ENCODE results near the gene DUSP8.

DUSP8 gene

DNA sequence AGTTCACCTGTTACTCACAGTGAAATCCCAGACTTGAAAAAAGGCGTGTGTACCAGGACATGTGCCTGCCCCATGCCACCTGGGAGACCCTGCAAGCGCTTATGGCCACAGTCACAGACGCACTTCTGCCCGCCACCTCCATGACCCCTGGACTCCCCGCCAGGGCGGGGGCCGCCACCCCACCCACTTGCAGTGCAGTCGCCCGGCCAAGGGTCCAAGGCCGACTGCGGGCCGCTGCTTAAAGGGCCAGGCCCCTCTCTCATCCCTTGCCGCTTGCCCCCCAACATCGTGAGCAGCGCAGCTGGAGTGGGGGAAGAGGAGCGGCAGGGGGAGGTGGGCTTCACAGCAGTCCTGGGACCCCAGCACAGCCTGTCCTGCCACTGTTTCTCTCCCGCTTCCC lies 10.8 kb downstream of the DUSP8 start:
- H3K9me3 ChIP-seq (ENCODE audit: insufficient read depth, low read length) = no peaks in the 10 kb centered on the region
- no peaks in the 10 kb centered on the region for H4K20me1 ChIP-seq (ENCODE audit: low read depth, low read length)
- H3K36me3 ChIP-seq (ENCODE audit: low read length) = no peaks in the 10 kb centered on the region
- TF ChIP-seq EZH2phosphoT487 (conservative IDR thresholded peaks at IDR 0.05; ENCODE audit: low read length) = no peak
- TF ChIP-seq, protein P1, sequence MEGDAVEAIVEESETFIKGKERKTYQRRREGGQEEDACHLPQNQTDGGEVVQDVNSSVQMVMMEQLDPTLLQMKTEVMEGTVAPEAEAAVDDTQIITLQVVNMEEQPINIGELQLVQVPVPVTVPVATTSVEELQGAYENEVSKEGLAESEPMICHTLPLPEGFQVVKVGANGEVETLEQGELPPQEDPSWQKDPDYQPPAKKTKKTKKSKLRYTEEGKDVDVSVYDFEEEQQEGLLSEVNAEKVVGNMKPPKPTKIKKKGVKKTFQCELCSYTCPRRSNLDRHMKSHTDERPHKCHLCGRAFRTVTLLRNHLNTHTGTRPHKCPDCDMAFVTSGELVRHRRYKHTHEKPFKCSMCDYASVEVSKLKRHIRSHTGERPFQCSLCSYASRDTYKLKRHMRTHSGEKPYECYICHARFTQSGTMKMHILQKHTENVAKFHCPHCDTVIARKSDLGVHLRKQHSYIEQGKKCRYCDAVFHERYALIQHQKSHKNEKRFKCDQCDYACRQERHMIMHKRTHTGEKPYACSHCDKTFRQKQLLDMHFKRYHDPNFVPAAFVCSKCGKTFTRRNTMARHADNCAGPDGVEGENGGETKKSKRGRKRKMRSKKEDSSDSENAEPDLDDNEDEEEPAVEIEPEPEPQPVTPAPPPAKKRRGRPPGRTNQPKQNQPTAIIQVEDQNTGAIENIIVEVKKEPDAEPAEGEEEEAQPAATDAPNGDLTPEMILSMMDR (IDR thresholded peaks at IDR 0.05; ENCODE audit: insufficient read depth, low read length, poor library complexity, severe bottlenecking) = no peak
- H3F3A ChIP-seq (ENCODE audit: insufficient read depth) = no peaks in the 10 kb centered on the region
- no peak overlapping the region for H3K27ac ChIP-seq (ENCODE audit: low read depth, low read length)
- H2AFZ ChIP-seq (ENCODE audit: low read depth, low read length, severe bottlenecking) = no peak overlapping the region
- no peaks in the 10 kb centered on the region for H3K79me2 ChIP-seq (ENCODE audit: insufficient read depth, low read length)
- H3K4me2 ChIP-seq (ENCODE audit: low read depth, low read length, poor library complexity, severe bottlenecking) = no peak overlapping the region
- H3K4me3 ChIP-seq (ENCODE audit: insufficient read depth, low read length, poor library complexity, severe bottlenecking) = no peak overlapping the region
- no peaks in the 10 kb centered on the region for H3K9me2 ChIP-seq (replicated peaks; ENCODE audit: insufficient read depth, low read length)
- H3K9ac ChIP-seq (ENCODE audit: low read length) = no peak overlapping the region
- H3K27me3 ChIP-seq (ENCODE audit: low read length) = no peaks in the 10 kb centered on the region

DNA sequence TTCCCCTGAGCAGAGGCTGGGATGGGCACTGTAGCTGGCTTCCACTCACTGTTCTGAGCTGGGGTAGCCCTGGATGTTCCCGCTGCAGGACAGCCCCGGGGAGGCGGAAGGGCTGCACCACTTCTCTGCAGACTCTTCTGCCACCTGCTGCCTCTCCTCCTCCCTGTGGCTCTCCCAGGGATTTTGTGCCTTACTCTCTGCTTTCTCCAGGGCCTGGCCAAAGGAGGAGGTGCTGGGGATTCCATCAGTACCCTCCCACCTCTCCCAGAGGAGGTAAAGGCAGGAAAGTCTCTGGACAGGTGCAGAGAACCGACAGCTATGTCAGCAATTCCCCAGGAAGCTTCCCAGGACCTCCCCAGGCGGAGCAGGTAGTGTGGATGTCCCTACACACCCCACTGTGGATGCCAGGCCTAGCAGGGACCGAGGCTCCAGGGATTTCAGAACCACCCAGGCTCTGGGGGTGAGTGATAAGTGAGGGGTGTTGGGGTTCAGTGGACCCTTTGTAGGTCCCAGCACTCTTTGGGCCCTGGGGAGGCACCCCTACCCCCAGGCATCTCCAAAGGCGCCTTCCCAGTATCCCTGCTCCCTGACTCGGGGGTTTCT lies 11.3 kb downstream of the DUSP8 start:
- no peak overlapping the region for H3K27ac ChIP-seq (ENCODE audit: low read depth, low read length)
- no peaks in the 10 kb centered on the region for H3K27me3 ChIP-seq (ENCODE audit: low read length)
- H3K4me2 ChIP-seq (ENCODE audit: low read depth, low read length, poor library complexity, severe bottlenecking) = no peak overlapping the region
- H3K9ac ChIP-seq (ENCODE audit: low read length) = no peak overlapping the region
- no peak for TF ChIP-seq EZH2phosphoT487 (conservative IDR thresholded peaks at IDR 0.05; ENCODE audit: low read length)
- TF ChIP-seq, protein P1 (IDR thresholded peaks at IDR 0.05; ENCODE audit: insufficient read depth, low read length, poor library complexity, severe bottlenecking) = no peak
- no peaks in the 10 kb centered on the region for H3K79me2 ChIP-seq (ENCODE audit: insufficient read depth, low read length)
- H2AFZ ChIP-seq (ENCODE audit: low read depth, low read length, severe bottlenecking) = no peak overlapping the region
- H3K9me3 ChIP-seq (ENCODE audit: insufficient read depth, low read length) = no peaks in the 10 kb centered on the region
- no peaks in the 10 kb centered on the region for H3K9me2 ChIP-seq (replicated peaks; ENCODE audit: insufficient read depth, low read length)
- no peak overlapping the region for H3K4me3 ChIP-seq (ENCODE audit: insufficient read depth, low read length, poor library complexity, severe bottlenecking)
- no peaks in the 10 kb centered on the region for H3F3A ChIP-seq (ENCODE audit: insufficient read depth)
- no peaks in the 10 kb centered on the region for H4K20me1 ChIP-seq (ENCODE audit: low read depth, low read length)
- no peaks in the 10 kb centered on the region for H3K36me3 ChIP-seq (ENCODE audit: low read length)

DNA sequence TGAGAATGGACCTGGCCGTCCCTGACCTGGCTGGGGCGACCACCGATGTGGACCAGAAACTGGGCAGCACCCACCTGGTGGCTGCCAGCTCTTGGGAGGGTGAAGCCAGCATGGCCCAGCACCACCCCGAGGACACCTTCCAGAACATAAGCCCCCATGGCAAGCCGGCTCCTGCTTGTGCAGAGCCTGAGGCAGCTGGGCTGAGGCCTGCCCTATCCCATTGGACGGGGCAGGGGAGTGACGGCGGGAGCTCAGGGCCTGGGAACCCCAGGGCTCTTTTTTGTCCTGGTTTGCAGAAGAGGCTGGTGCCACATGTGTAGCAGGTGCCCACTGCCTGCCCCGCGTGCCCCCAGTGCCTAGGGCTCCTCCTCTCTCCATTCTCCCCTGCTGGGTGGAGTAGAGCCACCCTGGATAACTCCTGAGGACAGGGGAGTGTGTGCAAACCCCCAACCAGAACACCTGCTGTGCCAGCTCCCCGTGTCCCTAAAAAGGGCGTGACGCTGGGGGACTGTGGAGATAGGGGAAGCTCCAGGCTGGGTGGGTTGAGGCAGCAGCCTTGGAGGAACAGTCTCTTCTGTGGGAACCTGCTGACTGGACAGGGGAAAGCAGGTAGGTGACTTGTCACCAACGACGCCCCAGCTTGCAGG lies 11.9 kb downstream of the DUSP8 start:
- no peaks in the 10 kb centered on the region for H3K9me3 ChIP-seq (ENCODE audit: insufficient read depth, low read length)
- H3K27ac ChIP-seq (ENCODE audit: low read depth, low read length) = no peak overlapping the region
- TF ChIP-seq EZH2phosphoT487 (conservative IDR thresholded peaks at IDR 0.05; ENCODE audit: low read length) = no peak
- TF ChIP-seq, protein P1 (IDR thresholded peaks at IDR 0.05; ENCODE audit: insufficient read depth, low read length, poor library complexity, severe bottlenecking) = no peak
- no peaks in the 10 kb centered on the region for H4K20me1 ChIP-seq (ENCODE audit: low read depth, low read length)
- no peak overlapping the region for H3K9ac ChIP-seq (ENCODE audit: low read length)
- no peaks in the 10 kb centered on the region for H3K27me3 ChIP-seq (ENCODE audit: low read length)
- H3K4me3 ChIP-seq (ENCODE audit: insufficient read depth, low read length, poor library complexity, severe bottlenecking) = no peak overlapping the region
- no peak overlapping the region for H3K4me2 ChIP-seq (ENCODE audit: low read depth, low read length, poor library complexity, severe bottlenecking)
- H3K9me2 ChIP-seq (replicated peaks; ENCODE audit: insufficient read depth, low read length) = no peaks in the 10 kb centered on the region
- H3F3A ChIP-seq (ENCODE audit: insufficient read depth) = no peaks in the 10 kb centered on the region
- no peak overlapping the region for H2AFZ ChIP-seq (ENCODE audit: low read depth, low read length, severe bottlenecking)
- no peaks in the 10 kb centered on the region for H3K36me3 ChIP-seq (ENCODE audit: low read length)
- no peaks in the 10 kb centered on the region for H3K79me2 ChIP-seq (ENCODE audit: insufficient read depth, low read length)

Measured in SU-DHL-6 (cell line).